Heart right ventricle (tissue), 16 donors: Measurements from ENCODE around the gene CARM1. TPM values are rescaled to one million over a fixed set of nuclear protein-coding genes. Genes with fewer than 3 reads are reported as not detected.

Source experiments
- ATAC-seq, 8 donors: fragments of 200-7000 bp; cut with Tn5 transposase; one replicate each; pipeline ENCODE4 v1.9.1; 2020; ENCODE audit warnings: mild to moderate bottlenecking in 8 of 8, moderate library complexity in 8 of 8, moderate number of reproducible peaks in 1 of 8
- DNase-seq, 2 donors: peaks; one replicate each; pipeline ENCODE4 v3.0.0-alpha.2; 2020
- H3K27ac ChIP-seq, 10 donors: fragments of 200-600 bp; sonication (generic) in 2 of 10; one replicate each; pipeline versions ENCODE4 v1.5.0 to v1.8.0; 2020 to 2022; ENCODE audit warnings: mild to moderate bottlenecking in 3 of 10
- H3K27me3 ChIP-seq, 7 donors: fragments of 200-600 bp; one replicate each; pipeline ENCODE4 v1.8.0; 2021 to 2022; ENCODE audit warnings: mild to moderate bottlenecking in 2 of 7
- H3K36me3 ChIP-seq, 9 donors: fragments of 200-600 bp; sonication (generic) in 1 of 9; one replicate each; pipeline versions ENCODE4 v1.5.0 to v1.8.0; 2020 to 2022; ENCODE audit warnings: mild to moderate bottlenecking in 2 of 9
- H3K4me1 ChIP-seq, 9 donors: fragments of 200-600 bp; sonication (generic) in 1 of 9; one replicate each; pipeline versions ENCODE4 v1.5.0 to v1.8.0; 2020 to 2022; ENCODE audit warnings: mild to moderate bottlenecking in 4 of 9
- H3K4me3 ChIP-seq, 10 donors: fragments of 200-600 bp; sonication (generic) in 2 of 10; one replicate each; pipeline versions ENCODE4 v1.5.0 to v1.8.0; 2020 to 2022; ENCODE audit warnings: mild to moderate bottlenecking in 7 of 10, moderate library complexity in 2 of 10
- H3K9me3 ChIP-seq, 11 donors: fragments of 200-600 bp in 10 of 11; sonication (generic) in 2 of 11; one replicate each; pipeline versions ENCODE4 v1.5.0 to v1.8.0; 2013 to 2022; ENCODE audit warnings: mild to moderate bottlenecking in 2 of 11, control low read depth in 1 of 11, moderate library complexity in 1 of 11
- CTCF ChIP-seq, 9 donors: fragments of 200-600 bp; sonication (generic) in 2 of 9; IDR thresholded peaks; one replicate each; pipeline versions ENCODE4 v1.5.0 to v1.8.0; 2021 to 2022; ENCODE audit warnings: antibody characterized with exemption in 9 of 9, mild to moderate bottlenecking in 5 of 9, moderate library complexity in 1 of 9
- WGBS, 2 donors: extraction: QIAGEN DNeasy Blood & Tissue Kit; methylation state at CpG; one replicate each; pipeline ENCODE4 v1.1.7; 2013; ENCODE audit warnings: inconsistent platforms in 1 of 2; 5-methylcytosine and 5-hydroxymethylcytosine counted together
- intact Hi-C, 10 donors: fragments of 100-400 bp; cut with DNase I; formaldehyde crosslinking; loops; one replicate each; pipeline versions ENCODE4 v1.11.1 to v1.14.2; 2022
- polyA plus RNA-seq, 2 donors: library from polyadenylated mRNA; stranded (reverse); fragments of 200-250 nt; gene quantifications; one replicate each; pipeline ENCODE4 v1.2.3, GENCODE V29; 2013
- total RNA-seq, 10 donors: library from RNA; stranded (reverse); fragmentation: NEBNext Ultra II Directional in 3 of 10; extraction: Animal tissue kit (Norgen Biotek cat#: 25700) in 3 of 10; gene quantifications; one replicate each; pipeline versions ENCODE4 v1.2.1 to v1.2.4, GENCODE V29; 2021 to 2023
- donor health status: Arrhythmogenic right ventricular cardiomyopathy.
- donor health status: ischemic (EF 13 %, LVEDD 7.1; RV severe dilation, severe dysfunction).
- donor health status: healthy with polysubstance abuse.
- donor health status: DM: no; HTN: yes; CAD: no.
- donor health status: DM: no; HTN: no; CAD: no.
- donor health status: ischemic (EF 25% LVEDD 6.9; RV normal size, moderate dysfunction).
- donor health status: ischemic (EF 25% LVEDD 5.7; RV mildly dilated, moderate dysfunction).
- donor health status: healthy.
- donor health status: DM: yes; HTN: yes; CAD: no.
- donor health status: Ischemic cardiomyopathy.
- donor health status: ischemic (EF 35%, LVEDD 5.7; RV mildly dilated, moderate dysfunction).
- donor health status: nonischemic (EF 11% LVEDD 7.7; RV severe dilation, severe dysfunction).
- donor health status: DM: yes; HTN: yes; CAD: no.
- donor health status: PGD.
- donor health status: ischemic (EF 29% LVEDD 5.4; RV normal size, mild dysfunction).
- donor health status: nonischemic (EF 23%, LVEDD 6.1; RV moderate dilation, normal function).

The CARM1 gene
- total and polyA plus RNA-seq, 12 donors = 25.8 to 45.4 (median 27.9) TPM

- Histone ChIP-seq H3K9me3 (peaks cover 0 to 20% (median 6%) of the 10 kb centered on the region in 11 donors), H3K4me3 (no peak overlapping the region), H3K27me3 (no peaks in the 10 kb centered on the region), H3K4me1 (peaks cover 0 to 16% (median 5%) of the 10 kb centered on the region in 9 donors), H3K36me3 (peaks cover 0 to 9% (median 0%) of the 10 kb centered on the region in 9 donors), H3K27ac (no peak overlapping the region)
- WGBS, 2 donors = 77 to 79% methylated on average over 10 of the region's 10 CpGs
- intact Hi-C loops = no loop called here
- ATAC-seq (no peak), DNase-seq (no peak)
- no peak for TF ChIP-seq CTCF (IDR thresholded peaks at IDR 0.05)
These were observed 32.0 kb upstream of the CARM1 start for GRCh38 chr19:10839114-10840050.

DNA sequence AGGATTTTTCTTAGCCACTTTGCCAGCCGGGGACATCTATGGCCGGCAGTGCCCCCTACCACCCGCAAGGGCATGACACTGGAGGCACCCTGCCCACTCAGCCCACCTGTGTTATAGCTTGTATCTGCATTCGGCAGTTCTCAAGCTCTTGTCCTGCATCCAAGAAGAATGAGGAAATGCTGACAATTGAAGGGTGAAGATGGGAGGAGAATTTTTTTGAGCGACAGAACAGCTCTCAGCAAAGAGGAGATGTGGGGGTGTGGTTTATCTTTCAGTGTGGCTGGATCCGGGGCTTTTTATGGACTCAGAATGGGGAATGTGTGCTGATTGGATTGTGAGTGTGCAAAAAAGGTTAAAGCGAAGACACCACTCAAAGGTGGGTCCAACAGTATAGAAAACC, 28.6 kb upstream of the CARM1 start:
- WGBS, 2 donors = 86% methylated on average over 7 of the region's 7 CpGs
- ATAC-seq = no peak
- Histone ChIP-seq H3K4me3 (no peak overlapping the region), H3K27ac (no peak overlapping the region), H3K9me3 (peaks cover 0 to 36% (median 7%) of the 10 kb centered on the region in 11 donors), H3K27me3 (no peaks in the 10 kb centered on the region), H3K36me3 (no peaks in the 10 kb centered on the region), H3K4me1 (no peaks in the 10 kb centered on the region)
- intact Hi-C loops = no loop called here
- no peak for TF ChIP-seq CTCF (IDR thresholded peaks at IDR 0.05)
- no peak for DNase-seq

GRCh38 chr19:10846500-10847202, 24.7 kb upstream of the CARM1 start:
- Histone ChIP-seq H3K36me3 (no peaks in the 10 kb centered on the region), H3K27ac (no peak overlapping the region), H3K4me3 (no peak overlapping the region), H3K9me3 (peaks cover 0 to 24% (median 7%) of the 10 kb centered on the region in 11 donors), H3K4me1 (peaks cover 0 to 3% (median 0%) of the 10 kb centered on the region in 9 donors), H3K27me3 (peaks cover 0 to 7% (median 3%) of the 10 kb centered on the region in 7 donors)
- no peak for TF ChIP-seq CTCF (IDR thresholded peaks at IDR 0.05)
- DNase-seq = no peak
- intact Hi-C loops = no loop called here
- ATAC-seq = no peak
- WGBS, 2 donors = 80 to 87% methylated on average over 2 of the region's 2 CpGs

- Histone ChIP-seq H3K27ac (peak within 1 kb of the TSS in 2 of 10 donors; percentile 29 to 78), H3K4me3 (peak within 1 kb of the TSS in 2 of 10 donors; percentile 1 to 40), H3K27me3 (peaks cover 0 to 7% (median 3%) of the 10 kb centered on the region in 7 donors), H3K9me3 (peaks cover 0 to 24% (median 7%) of the 10 kb centered on the region in 11 donors), H3K4me1 (peaks cover 0 to 3% (median 0%) of the 10 kb centered on the region in 9 donors), H3K36me3 (no peaks in the 10 kb centered on the region)
- DNase-seq = no peak
- ATAC-seq = peak in 3 of 8 donors; percentile 37 to 55 (median 49)
- 50 to 55% methylated on average over 14 of the region's 14 CpGs for WGBS, 2 donors
- intact Hi-C loops = loop anchor here in 1 of 10 donors (2.0 kb wide), 1 partner anchor 72 kb away; no protein-coding TSS in a partner anchor
- no peak for TF ChIP-seq CTCF (IDR thresholded peaks at IDR 0.05)
These were observed 23.0 kb upstream of the CARM1 start, which contains the start of gene C19orf38 for GRCh38 chr19:10848230-10848856. C19orf38 (plus strand) TSS chr19:10848415; CDS start chr19:10848509, 94 bp downstream.
